Skeletal muscle satellite cell (primary cell): ENCODE measurements around the gene FHOD1.
A peak's percentile ranks its signal among the peaks of the same experiment; 100 is the strongest.

ENCODE experiments used
- H3K27me3 ChIP-seq: 2 replicates; pipeline ENCODE4 v1.7.0; 2013; ENCODE audit warnings: low read length; ENCODE audit not compliant: control insufficient read depth, insufficient read depth
- H3K36me3 ChIP-seq: 2 replicates; pipeline ENCODE4 v1.7.0; 2013; ENCODE audit warnings: mild to moderate bottlenecking, control low read depth, low read length; ENCODE audit not compliant: insufficient read depth
- H3K4me1 ChIP-seq: 2 replicates; pipeline ENCODE4 v1.7.0; 2013; ENCODE audit warnings: low read length; ENCODE audit not compliant: control insufficient read depth, insufficient read depth
- H3K4me2 ChIP-seq: 2 replicates; pipeline ENCODE4 v1.7.0; 2013; ENCODE audit warnings: mild to moderate bottlenecking, low read length
- H3K4me3 ChIP-seq: 2 replicates; pipeline ENCODE4 v1.7.0; 2013; ENCODE audit warnings: low read length
- H3K9ac ChIP-seq: 2 replicates; pipeline ENCODE4 v1.7.0; 2013; ENCODE audit warnings: mild to moderate bottlenecking, low read depth, low read length, moderate library complexity
- H3K9me3 ChIP-seq: replicated peaks from 2 replicates; pipeline ENCODE4 v1.7.0; 2013; ENCODE audit warnings: mild to moderate bottlenecking, control low read depth, low read length

The FHOD1 gene

GRCh38 chr16:67235816-67236562 is 11.3 kb downstream of the FHOD1 start:
- H3K9ac ChIP-seq = no peak overlapping the region

GRCh38 chr16:67234180-67234597 is 13.1 kb downstream of the FHOD1 start:
- Histone ChIP-seq H3K36me3 (peaks cover 84% of the 10 kb centered on the region), H3K4me1 (no peaks in the 10 kb centered on the region)

More at GRCh38 chr16:67235816-67236562, 11.3 kb downstream of the FHOD1 start:
- no peaks in the 10 kb centered on the region for H3K9me3 ChIP-seq
- no peak overlapping the region for H3K4me3 ChIP-seq
- peaks cover 15% of the 10 kb centered on the region for H3K4me1 ChIP-seq
- H3K4me2 ChIP-seq = no peak overlapping the region
- H3K27me3 ChIP-seq = no peaks in the 10 kb centered on the region
- peaks cover 67% of the 10 kb centered on the region for H3K36me3 ChIP-seq

GRCh38 chr16:67233596-67233995 is 13.7 kb downstream of the FHOD1 start:
- Histone ChIP-seq H3K4me3 (no peak overlapping the region), H3K9me3 (no peaks in the 10 kb centered on the region), H3K36me3 (peaks cover 84% of the 10 kb centered on the region), H3K4me1 (no peaks in the 10 kb centered on the region), H3K4me2 (no peak overlapping the region), H3K9ac (no peak overlapping the region), H3K27me3 (no peaks in the 10 kb centered on the region)

More at GRCh38 chr16:67234180-67234597, 13.1 kb downstream of the FHOD1 start:
- H3K9me3 ChIP-seq = no peaks in the 10 kb centered on the region
- no peaks in the 10 kb centered on the region for H3K27me3 ChIP-seq
- H3K4me3 ChIP-seq = no peak overlapping the region
- no peak overlapping the region for H3K9ac ChIP-seq
- no peak overlapping the region for H3K4me2 ChIP-seq

- H3K4me3 ChIP-seq = no peak overlapping the region
- peaks cover 65% of the 10 kb centered on the region for H3K36me3 ChIP-seq
- no peak overlapping the region for H3K4me2 ChIP-seq
- H3K9me3 ChIP-seq = no peaks in the 10 kb centered on the region
- peaks cover 14% of the 10 kb centered on the region for H3K4me1 ChIP-seq
- no peak overlapping the region for H3K9ac ChIP-seq
- H3K27me3 ChIP-seq = no peaks in the 10 kb centered on the region
These were observed 16.2 kb downstream of the FHOD1 start for GRCh38 chr16:67230809-67231660.

- Histone ChIP-seq H3K36me3 (peaks cover 58% of the 10 kb centered on the region), H3K9ac (no peak overlapping the region), H3K4me1 (peaks cover 20% of the 10 kb centered on the region), H3K9me3 (no peaks in the 10 kb centered on the region), H3K4me2 (no peak overlapping the region), H3K27me3 (no peaks in the 10 kb centered on the region), H3K4me3 (no peak overlapping the region)
These were observed 17.1 kb downstream of the FHOD1 start for GRCh38 chr16:67229906-67230808.

- Histone ChIP-seq H3K4me2 (no peak overlapping the region), H3K9ac (no peak overlapping the region), H3K9me3 (no peaks in the 10 kb centered on the region), H3K4me1 (peaks cover 20% of the 10 kb centered on the region), H3K4me3 (no peak overlapping the region), H3K36me3 (peaks cover 46% of the 10 kb centered on the region), H3K27me3 (no peaks in the 10 kb centered on the region)
These were observed 18.4 kb downstream of the FHOD1 start for GRCh38 chr16:67228905-67229304.

GRCh38 chr16:67228034-67228785 is 19.1 kb downstream of the FHOD1 start:
- H3K36me3 ChIP-seq = peaks cover 41% of the 10 kb centered on the region
- peak overlapping the region; percentile 93 for H3K9ac ChIP-seq
- no peaks in the 10 kb centered on the region for H3K9me3 ChIP-seq
- H3K27me3 ChIP-seq = no peaks in the 10 kb centered on the region
- H3K4me1 ChIP-seq = peaks cover 20% of the 10 kb centered on the region
- peak overlapping the region; percentile 89 for H3K4me3 ChIP-seq
- H3K4me2 ChIP-seq = peak overlapping the region; percentile 91

GRCh38 chr16:67227567-67227921 is 19.7 kb downstream of the FHOD1 start:
- H3K9ac ChIP-seq = peak overlapping the region; percentile 93
- no peaks in the 10 kb centered on the region for H3K9me3 ChIP-seq
- peaks cover 40% of the 10 kb centered on the region for H3K36me3 ChIP-seq
- peaks cover 20% of the 10 kb centered on the region for H3K4me1 ChIP-seq
- peak overlapping the region; percentile 91 for H3K4me2 ChIP-seq
- H3K4me3 ChIP-seq = peak overlapping the region; percentile 89
- H3K27me3 ChIP-seq = no peaks in the 10 kb centered on the region

GRCh38 chr16:67226804-67227566 is 20.3 kb downstream of the FHOD1 start, which contains the start of gene TMEM208:
Gene TMEM208 (plus strand): TSS chr16:67227130. CDS start chr16:67227219, 89 bp downstream.
- Histone ChIP-seq H3K4me3 (peak within 1 kb of the TSS; percentile 89), H3K4me1 (peaks cover 20% of the 10 kb centered on the region), H3K36me3 (peaks cover 39% of the 10 kb centered on the region), H3K9me3 (no peaks in the 10 kb centered on the region), H3K27me3 (no peaks in the 10 kb centered on the region), H3K9ac (peak within 1 kb of the TSS; percentile 93), H3K4me2 (peak within 1 kb of the TSS; percentile 91)

GRCh38 chr16:67226295-67226803 is 20.9 kb downstream of the FHOD1 start:
- peak overlapping the region; percentile 89 for H3K4me3 ChIP-seq
- H3K27me3 ChIP-seq = no peaks in the 10 kb centered on the region
- H3K9ac ChIP-seq = peak overlapping the region; percentile 85
- peaks cover 20% of the 10 kb centered on the region for H3K4me1 ChIP-seq
- peak overlapping the region; percentile 87 for H3K4me2 ChIP-seq
- no peaks in the 10 kb centered on the region for H3K9me3 ChIP-seq
- peaks cover 33% of the 10 kb centered on the region for H3K36me3 ChIP-seq
